Measurements from ENCODE around the gene LRRC4B. TPM values are rescaled to one million over a fixed set of nuclear protein-coding genes. Genes with fewer than 3 reads are reported as not detected.

The LRRC4B gene
- total and polyA plus RNA-seq, 11 donors = 0.35 to 2.4 (median 0.97) TPM

- H3K27me3 ChIP-seq = peaks cover 1 to 39% (median 10%) of the 10 kb centered on the region in 9 donors
- WGBS, 4 donors = 63 to 69% (median 67%) methylated on average over 13 of the region's 13 CpGs
Observed at GRCh38 chr19:50573741-50574461, 5.7 kb upstream of the LRRC4B start.

DNA sequence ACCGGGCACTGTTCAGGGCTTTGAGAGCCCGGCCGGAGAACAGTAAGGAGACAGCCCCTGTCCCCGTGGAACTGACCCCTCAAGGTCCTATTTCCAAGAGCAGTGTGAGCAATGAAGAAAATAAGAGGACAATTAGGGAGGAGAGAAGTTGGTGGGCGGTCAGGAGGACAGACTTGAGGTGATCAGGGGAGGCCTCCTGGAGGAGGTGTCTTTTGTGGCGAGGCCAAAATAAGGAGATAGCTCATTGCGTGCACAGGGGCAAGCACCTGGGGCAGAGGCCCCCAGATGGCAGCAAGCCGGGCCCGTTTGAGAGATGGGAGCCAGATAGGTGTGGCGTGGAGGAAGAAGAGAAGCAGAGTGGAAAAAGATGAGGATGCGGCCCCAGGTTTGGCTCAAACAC is 2.8 kb upstream of the LRRC4B start:
- no peak for DNase-seq
- no peak for TF ChIP-seq POLR2A (IDR thresholded peaks at IDR 0.05)
- TF ChIP-seq, protein P1, sequence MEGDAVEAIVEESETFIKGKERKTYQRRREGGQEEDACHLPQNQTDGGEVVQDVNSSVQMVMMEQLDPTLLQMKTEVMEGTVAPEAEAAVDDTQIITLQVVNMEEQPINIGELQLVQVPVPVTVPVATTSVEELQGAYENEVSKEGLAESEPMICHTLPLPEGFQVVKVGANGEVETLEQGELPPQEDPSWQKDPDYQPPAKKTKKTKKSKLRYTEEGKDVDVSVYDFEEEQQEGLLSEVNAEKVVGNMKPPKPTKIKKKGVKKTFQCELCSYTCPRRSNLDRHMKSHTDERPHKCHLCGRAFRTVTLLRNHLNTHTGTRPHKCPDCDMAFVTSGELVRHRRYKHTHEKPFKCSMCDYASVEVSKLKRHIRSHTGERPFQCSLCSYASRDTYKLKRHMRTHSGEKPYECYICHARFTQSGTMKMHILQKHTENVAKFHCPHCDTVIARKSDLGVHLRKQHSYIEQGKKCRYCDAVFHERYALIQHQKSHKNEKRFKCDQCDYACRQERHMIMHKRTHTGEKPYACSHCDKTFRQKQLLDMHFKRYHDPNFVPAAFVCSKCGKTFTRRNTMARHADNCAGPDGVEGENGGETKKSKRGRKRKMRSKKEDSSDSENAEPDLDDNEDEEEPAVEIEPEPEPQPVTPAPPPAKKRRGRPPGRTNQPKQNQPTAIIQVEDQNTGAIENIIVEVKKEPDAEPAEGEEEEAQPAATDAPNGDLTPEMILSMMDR (IDR thresholded peaks at IDR 0.05) = no peak
- Histone ChIP-seq H3K27me3 (peaks cover 17 to 63% (median 33%) of the 10 kb centered on the region in 9 donors), H3K4me3 (no peak overlapping the region), H3K36me3 (no peaks in the 10 kb centered on the region), H3K4me1 (peaks cover 0 to 22% (median 0%) of the 10 kb centered on the region in 12 donors), H3K27ac (no peak overlapping the region), H3K9me3 (no peaks in the 10 kb centered on the region)
- intact Hi-C loops (cut with DNase I) = no loop called here
- 72 to 82% (median 77%) methylated on average over 11 of the region's 11 CpGs for WGBS, 4 donors
- no peak for ATAC-seq

More at GRCh38 chr19:50573741-50574461, 5.7 kb upstream of the LRRC4B start:
- Histone ChIP-seq H3K36me3 (no peaks in the 10 kb centered on the region), H3K27ac (no peak overlapping the region), H3K4me3 (no peak overlapping the region), H3K4me1 (no peaks in the 10 kb centered on the region), H3K9me3 (no peaks in the 10 kb centered on the region)
- DNase-seq = no peak
- no peak for TF ChIP-seq POLR2A (IDR thresholded peaks at IDR 0.05)
- TF ChIP-seq, protein P1 (IDR thresholded peaks at IDR 0.05) = no peak
- intact Hi-C loops (cut with DNase I) = no loop called here
- no peak for ATAC-seq

GRCh38 chr19:50569938-50570540 is 1.8 kb upstream of the LRRC4B start:
- intact Hi-C loops (cut with DNase I) = no loop called here
- Histone ChIP-seq H3K36me3 (no peaks in the 10 kb centered on the region), H3K9me3 (no peaks in the 10 kb centered on the region), H3K4me3 (no peak overlapping the region), H3K27ac (no peak overlapping the region), H3K4me1 (peaks cover 0 to 25% (median 0%) of the 10 kb centered on the region in 12 donors), H3K27me3 (peaks cover 24 to 64% (median 41%) of the 10 kb centered on the region in 9 donors)
- ATAC-seq (no peak), DNase-seq (no peak)
- 82 to 84% (median 83%) methylated on average over 19 of the region's 19 CpGs for WGBS, 4 donors
- no peak for TF ChIP-seq POLR2A (IDR thresholded peaks at IDR 0.05)
- TF ChIP-seq, protein P1 (IDR thresholded peaks at IDR 0.05) = no peak

Data from heart left ventricle (tissue), 16 donors.